Fibroblast of peridontal ligament (primary cell): ENCODE results near the gene LCE3B.

Experiments
- DNase-seq: peaks from one replicate; pipeline ENCODE4 v3.0.0-alpha.2; 2010; ENCODE audit errors: extremely low read depth

LCE3B gene

DNA sequence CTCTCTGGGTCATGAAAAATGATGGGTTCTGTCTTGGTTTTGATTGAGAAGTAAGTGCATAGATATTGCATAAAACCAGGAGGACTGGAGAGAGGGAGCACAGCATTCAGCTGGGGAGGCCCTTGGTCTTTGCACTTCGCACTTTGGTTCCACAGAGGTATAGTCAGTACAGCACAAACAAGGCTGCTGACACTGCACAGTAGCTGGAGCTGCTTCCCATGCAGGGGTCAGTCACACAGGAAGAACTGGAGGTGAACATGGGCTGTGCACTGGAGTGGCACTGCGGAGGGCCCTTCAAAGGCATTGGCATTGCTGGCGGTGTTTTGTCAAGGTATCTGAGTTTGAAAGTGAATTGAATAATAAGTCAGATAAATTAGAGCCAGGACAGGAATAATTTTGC lies 45.0 kb downstream of the LCE3B start:
- no peak for DNase-seq

GRCh38 chr1:152663098-152663497 lies 49.5 kb downstream of the LCE3B start, which contains the start of gene LCE2D:
Gene LCE2D (plus strand): TSS chr1:152663380. CDS start chr1:152664106, 726 bp downstream.
- DNase-seq = no peak
